Lower leg skin (tissue), 4 donors: Measurements from ENCODE around the gene PIP5KL1. TPM values are rescaled to one million over a fixed set of nuclear protein-coding genes. Genes with fewer than 3 reads are reported as not detected.

Experiments used
- DNase-seq, 2 donors: peaks; one replicate each; pipeline ENCODE4 v3.0.0-alpha.2; 2019; ENCODE audit warnings: low spot score in 2 of 2
- H3K4me3 ChIP-seq: fragments of 200-600 bp; sonication (generic); 2 replicates; pipeline ENCODE4 v1.5.1; 2017; ENCODE audit warnings: mild to moderate bottlenecking, low read depth; ENCODE audit not compliant: poor library complexity, severe bottlenecking
- POLR2A ChIP-seq, 2 donors: fragments of 450-650 bp; IDR thresholded peaks; one replicate each; pipeline ENCODE4 v1.6.1; 2016 to 2017; ENCODE audit warnings: antibody characterized with exemption in 2 of 2, mild to moderate bottlenecking in 1 of 2, moderate library complexity in 1 of 2
- WGBS, 2 donors: methylation state at CpG; one replicate each; pipeline ENCODE4 v1.1.5; 2018; 5-methylcytosine and 5-hydroxymethylcytosine counted together
- intact Hi-C: fragments of 100-400 bp; cut with DNase I; formaldehyde crosslinking; loops from one replicate; pipeline ENCODE4 v1.15.0; 2023; ENCODE audit warnings: low total_unique reads
- total RNA-seq, 4 donors: library from RNA; depleted of rRNA; stranded (reverse); fragments of >200 nt; gene quantifications; one replicate each; pipeline ENCODE4 v1.1.0, GENCODE V29; 2016
- TF ChIP-seq, protein P1 (sequence below), 3 donors: fragments of 450-650 bp; IDR thresholded peaks; one replicate each; pipeline ENCODE4 v1.5.1; 2016; ENCODE audit warnings: antibody characterized with exemption in 3 of 3, mild to moderate bottlenecking in 3 of 3, moderate library complexity in 2 of 3

PIP5KL1 gene
- total RNA-seq, 4 donors from 2014 or later = 4.1 to 11.3 (median 8.4) TPM

DNA sequence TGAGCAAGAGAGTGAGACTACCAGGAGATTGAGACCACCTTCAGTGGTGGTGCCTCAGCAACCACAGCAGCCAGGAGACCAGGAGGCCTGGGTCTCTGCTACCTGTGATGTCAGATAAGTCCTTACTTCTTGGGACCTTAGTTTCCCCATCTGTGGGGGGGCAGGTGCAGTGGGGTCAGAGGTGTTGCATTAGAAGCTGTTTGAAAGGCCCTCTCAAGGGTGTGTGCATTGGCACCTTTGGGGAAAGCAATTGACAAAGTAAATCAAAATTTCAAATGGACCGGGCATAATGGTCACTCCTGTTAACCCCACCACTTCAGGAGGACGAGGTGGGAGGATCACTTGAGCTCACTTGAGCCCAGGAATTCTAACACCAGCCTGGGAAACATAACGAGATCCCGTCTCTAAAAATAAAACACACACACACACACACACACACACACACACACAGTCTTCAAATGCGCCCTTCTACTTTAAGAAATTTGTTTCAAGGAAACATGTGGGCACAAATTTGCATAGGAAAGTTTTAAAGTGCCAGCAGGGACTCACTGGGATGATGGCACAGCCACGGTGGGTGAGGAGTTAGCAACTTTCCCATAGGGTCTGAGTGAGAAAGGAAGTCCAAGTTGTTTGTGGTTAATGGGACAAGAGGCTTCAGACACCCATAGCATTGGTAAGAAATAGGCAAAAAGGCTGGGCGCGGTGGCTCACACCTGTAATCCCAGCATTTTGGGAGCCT lies 51.8 kb downstream of the PIP5KL1 start:
- TF ChIP-seq POLR2A (IDR thresholded peaks at IDR 0.05) = no peak
- TF ChIP-seq, protein P1, sequence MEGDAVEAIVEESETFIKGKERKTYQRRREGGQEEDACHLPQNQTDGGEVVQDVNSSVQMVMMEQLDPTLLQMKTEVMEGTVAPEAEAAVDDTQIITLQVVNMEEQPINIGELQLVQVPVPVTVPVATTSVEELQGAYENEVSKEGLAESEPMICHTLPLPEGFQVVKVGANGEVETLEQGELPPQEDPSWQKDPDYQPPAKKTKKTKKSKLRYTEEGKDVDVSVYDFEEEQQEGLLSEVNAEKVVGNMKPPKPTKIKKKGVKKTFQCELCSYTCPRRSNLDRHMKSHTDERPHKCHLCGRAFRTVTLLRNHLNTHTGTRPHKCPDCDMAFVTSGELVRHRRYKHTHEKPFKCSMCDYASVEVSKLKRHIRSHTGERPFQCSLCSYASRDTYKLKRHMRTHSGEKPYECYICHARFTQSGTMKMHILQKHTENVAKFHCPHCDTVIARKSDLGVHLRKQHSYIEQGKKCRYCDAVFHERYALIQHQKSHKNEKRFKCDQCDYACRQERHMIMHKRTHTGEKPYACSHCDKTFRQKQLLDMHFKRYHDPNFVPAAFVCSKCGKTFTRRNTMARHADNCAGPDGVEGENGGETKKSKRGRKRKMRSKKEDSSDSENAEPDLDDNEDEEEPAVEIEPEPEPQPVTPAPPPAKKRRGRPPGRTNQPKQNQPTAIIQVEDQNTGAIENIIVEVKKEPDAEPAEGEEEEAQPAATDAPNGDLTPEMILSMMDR (IDR thresholded peaks at IDR 0.05) = no peak
- no peak overlapping the region for H3K4me3 ChIP-seq
- 59% methylated on average over 8 of the region's 8 CpGs for WGBS, 2 donors
- intact Hi-C loops = no loop called here
- no peak for DNase-seq

DNA sequence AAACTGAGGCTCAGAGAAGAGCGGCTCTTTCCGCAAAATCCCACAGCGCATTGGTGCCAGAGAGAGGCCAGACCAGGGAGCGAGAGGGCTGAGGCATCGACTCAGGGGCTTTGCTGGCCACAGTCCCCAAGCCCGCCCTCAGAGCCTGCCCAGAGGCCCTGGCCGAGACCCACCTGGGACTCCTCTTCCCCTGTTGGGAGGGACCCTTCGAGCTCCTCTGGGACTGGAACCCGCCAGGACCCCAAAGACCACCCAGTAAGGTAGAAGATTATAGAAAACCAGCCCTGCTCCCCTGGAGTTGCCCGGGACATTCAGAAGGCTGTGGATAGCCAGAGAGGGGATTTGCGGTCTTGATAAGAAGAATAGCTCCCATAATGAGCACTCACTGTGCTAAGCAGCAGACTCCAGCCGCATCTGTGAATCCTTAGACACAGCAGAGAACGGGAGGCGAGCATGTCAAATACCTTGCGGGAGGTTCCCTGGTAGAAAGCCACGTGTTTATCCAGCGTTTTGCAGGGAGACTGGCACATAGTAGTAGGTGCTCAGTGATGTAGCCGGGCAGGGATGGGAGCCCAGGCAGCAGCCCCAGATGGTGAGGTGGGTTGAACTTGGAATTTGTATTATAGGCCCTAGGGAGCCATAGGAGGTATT lies 52.5 kb downstream of the PIP5KL1 start:
- 31 to 32% methylated on average over 18 of the region's 18 CpGs for WGBS, 2 donors
- intact Hi-C loops = no loop called here
- H3K4me3 ChIP-seq = peak overlapping the region; percentile 22
- TF ChIP-seq, protein P1 (IDR thresholded peaks at IDR 0.05) = no peak
- no peak for TF ChIP-seq POLR2A (IDR thresholded peaks at IDR 0.05)
- no peak for DNase-seq

DNA sequence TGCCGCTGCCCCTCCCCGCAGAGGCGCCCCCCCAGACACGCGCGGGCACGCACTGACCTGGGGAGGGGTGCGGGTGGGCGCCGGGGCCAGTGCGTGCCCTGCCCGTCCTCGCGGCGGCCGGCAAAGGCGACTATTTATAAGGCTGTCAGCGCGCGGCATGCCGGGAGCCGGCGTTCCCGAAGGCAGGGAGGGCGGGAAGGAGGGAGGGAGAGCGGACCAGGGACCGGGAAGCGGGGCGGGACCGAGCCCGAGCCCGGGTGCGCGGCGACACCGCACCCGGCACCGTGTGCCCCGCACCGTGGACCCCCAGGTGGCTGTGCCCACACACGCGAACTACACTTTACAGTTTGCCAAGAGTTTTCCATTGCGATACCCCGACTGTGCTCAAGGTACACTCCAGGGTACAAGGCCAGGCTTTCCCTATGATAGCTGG lies 53.0 kb downstream of the PIP5KL1 start, which contains the start of gene AK1:
TSS of gene AK1 (minus strand) at position 110 of the 433 bp plus-strand sequence. CDS start 3,058 bp downstream, outside the sequence.
- H3K4me3 ChIP-seq = peak within 1 kb of the TSS; percentile 22
- peak in 1 of 2 donors; percentile 96 for DNase-seq
- TF ChIP-seq POLR2A (IDR thresholded peaks at IDR 0.05) = no peak
- TF ChIP-seq, protein P1 (IDR thresholded peaks at IDR 0.05) = no peak
- intact Hi-C loops = no loop called here
- 0 to 8% methylated on average over 5 to 35 of the region's 44 CpGs for WGBS, 2 donors

DNA sequence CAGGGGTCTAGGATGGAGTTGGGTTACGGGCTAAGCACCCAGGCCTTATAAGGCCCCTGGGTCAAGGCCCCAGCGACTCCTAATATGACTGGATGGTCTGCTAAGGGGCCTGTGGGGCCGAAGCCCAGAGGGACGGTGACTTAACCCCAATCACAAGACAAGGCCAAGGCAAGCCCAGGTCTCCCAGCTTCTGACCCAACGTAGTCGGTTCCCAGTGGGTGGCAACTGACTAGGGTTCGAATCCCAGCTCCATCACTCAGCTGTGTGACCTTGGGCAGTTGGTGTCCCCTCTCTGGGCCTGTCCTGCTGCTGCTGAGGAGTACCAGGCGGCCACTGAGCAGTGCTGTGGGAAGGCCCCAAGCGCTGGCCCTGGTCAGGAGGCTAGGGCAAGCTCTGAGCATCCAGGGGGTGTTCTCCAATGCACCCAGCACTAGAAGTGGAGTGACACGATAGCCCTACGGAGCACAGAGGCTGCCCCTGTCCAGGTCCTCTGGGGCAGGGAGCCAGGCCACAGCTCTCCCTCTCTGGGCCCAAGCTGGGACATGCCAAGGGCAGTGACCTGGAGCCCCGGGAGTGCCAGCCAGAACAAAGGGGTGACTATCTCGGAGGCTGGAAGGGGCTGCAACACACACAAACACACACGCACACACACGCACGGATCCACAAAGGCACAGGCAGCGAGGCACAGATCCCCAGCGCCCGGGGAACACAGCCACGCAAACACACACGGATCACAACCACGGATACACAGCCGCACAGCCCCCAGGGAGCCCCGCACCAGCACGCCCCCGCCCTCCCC lies 53.6 kb downstream of the PIP5KL1 start:
- H3K4me3 ChIP-seq = peak overlapping the region; percentile 22
- intact Hi-C loops = no loop called here
- 31 to 67% methylated on average over 10 to 25 of the region's 26 CpGs for WGBS, 2 donors
- TF ChIP-seq, protein P1 (IDR thresholded peaks at IDR 0.05) = no peak
- TF ChIP-seq POLR2A (IDR thresholded peaks at IDR 0.05) = no peak
- DNase-seq = no peak

DNA sequence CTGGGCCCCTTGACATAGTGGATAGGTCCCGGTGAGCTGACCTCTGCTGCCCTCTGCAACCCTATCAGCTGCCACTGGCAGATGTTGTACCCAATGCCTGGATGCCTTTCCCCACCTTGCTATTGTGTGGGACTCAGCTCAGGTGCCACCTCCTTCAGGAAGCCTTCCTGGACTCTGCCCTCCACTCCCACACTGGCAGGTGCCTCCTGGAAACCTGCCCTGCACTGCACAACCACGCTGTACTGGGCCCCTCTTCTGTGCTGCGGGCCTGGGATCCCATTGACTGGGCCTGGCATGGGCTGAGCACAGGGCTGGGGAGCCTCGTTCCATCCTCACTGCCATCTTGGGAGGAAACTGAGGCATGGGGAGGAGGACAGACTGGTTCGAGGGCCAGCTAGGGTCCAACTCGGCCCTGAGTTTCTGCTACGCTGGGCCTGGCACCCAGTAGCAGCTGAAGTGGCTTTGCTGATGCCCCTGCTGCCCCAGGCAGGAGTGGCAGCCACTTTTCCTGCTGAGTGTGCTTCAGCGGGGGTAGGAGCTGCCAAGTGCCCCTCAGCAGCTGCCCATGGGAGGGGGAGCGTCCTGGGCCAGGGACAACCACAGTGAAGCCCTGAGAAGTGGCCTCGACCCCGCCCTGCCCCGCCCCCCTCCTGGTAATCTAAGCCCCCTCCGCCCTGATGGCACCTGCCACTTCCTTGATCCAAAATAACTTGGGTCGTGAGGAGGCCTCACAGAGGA lies 54.4 kb downstream of the PIP5KL1 start:
- no peak for TF ChIP-seq POLR2A (IDR thresholded peaks at IDR 0.05)
- TF ChIP-seq, protein P1 (IDR thresholded peaks at IDR 0.05) = no peak
- H3K4me3 ChIP-seq = no peak overlapping the region
- intact Hi-C loops = no loop called here
- WGBS, 2 donors = 70 to 73% methylated on average over 12 of the region's 14 CpGs
- DNase-seq = no peak
